ENCODE data around the gene IPCEF1.

DNA sequence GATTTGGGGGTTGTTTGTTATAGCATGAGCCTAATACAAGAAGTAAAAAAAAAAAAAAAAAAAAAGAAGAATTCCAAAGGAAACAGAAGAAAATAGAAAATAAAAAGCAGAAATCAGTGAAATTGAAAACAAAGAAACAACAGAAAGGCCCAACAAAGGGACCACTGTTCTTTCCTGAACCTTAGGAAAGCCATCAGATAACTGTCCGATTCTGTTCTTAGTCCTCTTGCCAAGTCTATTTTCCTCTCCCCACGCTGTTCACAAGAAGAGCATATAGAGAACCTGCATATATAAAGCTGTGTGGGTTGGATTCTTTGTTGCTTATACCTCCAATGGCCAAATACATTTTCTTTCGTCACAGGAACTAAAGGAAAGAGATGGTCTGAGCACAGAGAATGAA is 38.0 kb upstream of the IPCEF1 start:
- no peak for TF ChIP-seq EZH2 (IDR thresholded peaks at IDR 0.05)
- no peak for TF ChIP-seq POLR2AphosphoS5 (IDR thresholded peaks at IDR 0.05; ENCODE audit: borderline replicate concordance, low read depth, low read length)

Data from SK-N-MC (cell line).